AG10803 (cell line): ENCODE data around the gene PRKAG2.

Experiments
- DNase-seq: peaks from one replicate; pipeline ENCODE4 v3.0.0; 2010; ENCODE audit warnings: low read depth
- H3K4me3 ChIP-seq: 2 replicates; pipeline ENCODE4 v1.5.1; 2011; ENCODE audit warnings: mild to moderate bottlenecking, low read length, control low read depth
- CTCF ChIP-seq: conservative IDR thresholded peaks from 2 replicates; pipeline ENCODE4 v1.5.1; 2011; ENCODE audit warnings: mild to moderate bottlenecking, low read length, control low read depth, inconsistent platforms

Gene PRKAG2

GRCh38 chr7:151508991-151509390 is 367.9 kb downstream of the PRKAG2 start:
- no peak for DNase-seq
- no peak overlapping the region for H3K4me3 ChIP-seq
- TF ChIP-seq CTCF: no peak

- DNase-seq: no peak
- no peak overlapping the region for H3K4me3 ChIP-seq
- TF ChIP-seq CTCF: no peak
Measured at GRCh38 chr7:151507806-151508205, 369.1 kb downstream of the PRKAG2 start.

GRCh38 chr7:151506901-151507382 is 370.0 kb downstream of the PRKAG2 start:
- no peak for TF ChIP-seq CTCF

More at GRCh38 chr7:151506901-151507382, 370.0 kb downstream of the PRKAG2 start:
- H3K4me3 ChIP-seq: no peak overlapping the region
- peak; percentile 9 for DNase-seq
